HEK293 (cell line): ENCODE results near the gene ZNF532.
"Not testable (repeated sequence)": the region's sequence is repeated elsewhere in the genome, so short reads cannot be mapped to it uniquely, and the experiment has no call there.

ENCODE experiments used
- CTCF ChIA-PET: fragments of 350-600 bp; formaldehyde crosslinking; extraction: SDS; loops from one replicate; lab custom pipeline; 2021; ENCODE audit warnings: antibody characterized with exemption; lab: Yijun Ruan, JAX
- POLR2A ChIA-PET: fragments of 300-600 bp; formaldehyde crosslinking; extraction: SDS; loops from one replicate; lab custom pipeline; 2020; ENCODE audit warnings: antibody characterized with exemption, inconsistent platforms; lab: Yijun Ruan, JAX
- H3K27ac ChIP-seq: fragments of 200-500 bp; sonication (Bioruptor generic); 2 replicates; pipeline ENCODE4 v1.5.1; 2014; ENCODE audit warnings: low read depth, low read length, control low read depth, inconsistent platforms; ENCODE audit errors: extremely low read depth
- H3K36me3 ChIP-seq, 2 experiments: fragments of 200-500 bp in 1 of 2; sonication (Bioruptor generic) in 1 of 2; 1 replicate in 1 of 2; 2 replicates in 1 of 2; pipeline ENCODE4 v1.5.1; 2014 to 2017; ENCODE audit warnings: inconsistent platforms in 2 of 2, low read length in 2 of 2; ENCODE audit not compliant: control insufficient read depth in 2 of 2, insufficient read depth in 1 of 2
- H3K4me1 ChIP-seq: fragments of 200-500 bp; sonication (Bioruptor generic); 2 replicates; pipeline ENCODE4 v1.5.1; 2014; ENCODE audit warnings: mild to moderate bottlenecking, low read length, inconsistent platforms; ENCODE audit not compliant: control insufficient read depth, insufficient read depth
- H3K4me3 ChIP-seq: 2 replicates; pipeline ENCODE4 v1.5.1; 2011; ENCODE audit warnings: low read depth, mild to moderate bottlenecking, control low read depth, low read length, moderate library complexity
- H3K9me3 ChIP-seq: fragments of 200-500 bp; sonication (Bioruptor generic); 2 replicates; pipeline ENCODE4 v1.5.1; 2014; ENCODE audit warnings: low read depth, low read length, inconsistent platforms; ENCODE audit not compliant: control insufficient read depth, insufficient read depth
- ATF2 ChIP-seq: fragments of 450-650 bp; formaldehyde crosslinking; IDR thresholded peaks from 2 replicates; pipeline ENCODE4 v1.5.1; 2016; ENCODE audit warnings: missing biosample characterization, missing genetic modification characterization, low read depth
- EGR2 ChIP-seq: fragments of 450-650 bp; formaldehyde crosslinking; IDR thresholded peaks from 2 replicates; pipeline ENCODE4 v1.5.1; 2016; ENCODE audit warnings: low read depth, missing biosample characterization, missing genetic modification characterization
- GLI4 ChIP-seq: fragments of 450-650 bp; formaldehyde crosslinking; IDR thresholded peaks from 2 replicates; pipeline ENCODE4 v1.5.1; 2016; ENCODE audit warnings: missing biosample characterization, missing genetic modification characterization
- KLF16 ChIP-seq: fragments of 450-650 bp; formaldehyde crosslinking; IDR thresholded peaks from 2 replicates; pipeline ENCODE4 v1.5.1; 2017; ENCODE audit warnings: missing biosample characterization, missing genetic modification characterization
- PBX3 ChIP-seq: sonication (generic); formaldehyde crosslinking; IDR thresholded peaks from 2 replicates; pipeline ENCODE4 v1.8.1; 2022; ENCODE audit warnings: mild to moderate bottlenecking, moderate library complexity, missing genetic modification reagents
- PRDM10 ChIP-seq: fragments of 450-650 bp; formaldehyde crosslinking; IDR thresholded peaks from 2 replicates; pipeline ENCODE4 v1.5.1; 2016; ENCODE audit warnings: missing biosample characterization, missing genetic modification characterization
- PRDM2 ChIP-seq: fragments of 450-650 bp; formaldehyde crosslinking; IDR thresholded peaks from 2 replicates; pipeline ENCODE4 v1.5.1; 2016; ENCODE audit warnings: missing biosample characterization, missing genetic modification characterization, borderline replicate concordance
- ZFHX2 ChIP-seq: fragments of 450-650 bp; formaldehyde crosslinking; conservative IDR thresholded peaks from 2 replicates; pipeline ENCODE4 v1.5.1; 2016; ENCODE audit warnings: missing biosample characterization, missing genetic modification characterization
- ZNF214 ChIP-seq: fragments of 450-650 bp; formaldehyde crosslinking; IDR thresholded peaks from 2 replicates; pipeline ENCODE4 v1.5.1; 2017; ENCODE audit warnings: missing biosample characterization, mild to moderate bottlenecking, missing genetic modification characterization, borderline replicate concordance
- ZNF239 ChIP-seq: fragments of 450-650 bp; formaldehyde crosslinking; IDR thresholded peaks from 2 replicates; pipeline ENCODE4 v1.5.1; 2016; ENCODE audit warnings: missing biosample characterization, missing genetic modification characterization
- ZNF416 ChIP-seq: fragments of 450-650 bp; formaldehyde crosslinking; IDR thresholded peaks from 2 replicates; pipeline ENCODE4 v1.5.1; 2016; ENCODE audit warnings: missing biosample characterization, missing genetic modification characterization
- ZNF433 ChIP-seq: fragments of 450-650 bp; formaldehyde crosslinking; IDR thresholded peaks from 2 replicates; pipeline ENCODE4 v1.5.1; 2016; ENCODE audit warnings: missing biosample characterization, missing genetic modification characterization, low read depth
- ZNF624 ChIP-seq: fragments of 450-650 bp; formaldehyde crosslinking; IDR thresholded peaks from 2 replicates; pipeline ENCODE4 v1.5.1; 2017; ENCODE audit warnings: missing biosample characterization, missing genetic modification characterization
- ZNF626 ChIP-seq: fragments of 450-650 bp; sonication (Bioruptor Pico); formaldehyde crosslinking; IDR thresholded peaks from 2 replicates; pipeline ENCODE4 v1.5.1; 2018; ENCODE audit warnings: missing biosample characterization, missing genetic modification characterization, inconsistent platforms
- ZSCAN5A ChIP-seq: fragments of 450-650 bp; formaldehyde crosslinking; IDR thresholded peaks from 2 replicates; pipeline ENCODE4 v1.5.1; 2016; ENCODE audit warnings: missing biosample characterization, missing genetic modification characterization

ZNF532 gene

GRCh38 chr18:58829263-58829662 lies 35.4 kb upstream of the ZNF532 start (continued):
- TF ChIP-seq PRDM2 = no peak

- CTCF ChIA-PET, H3K27ac ChIP-seq, H3K9me3 ChIP-seq, H3K4me1 ChIP-seq, H3K36me3 ChIP-seq, H3K4me3 ChIP-seq, POLR2A ChIA-PET: not testable (repeated sequence)
- TF ChIP-seq EGR2 (peak; percentile 84), ZFHX2 (tag by site-specific recombination) (peak; percentile 83)
Measured at GRCh38 chr18:58829886-58830285, 34.8 kb upstream of the ZNF532 start.

- ChIA-PET CTCF (interaction anchor here (0.9 kb wide), 1 partner anchor 11 kb away, joined by 3 read pairs; no protein-coding TSS in a partner anchor), POLR2A (no interaction called here)
- TF ChIP-seq PBX3 (CRISPR knock-in tag) (no peak), PRDM10 (tag by site-specific recombination) (peak; percentile 61)
- no peak overlapping the region for H3K4me3 ChIP-seq
- no peaks in the 10 kb centered on the region for H3K36me3 ChIP-seq
- no peak overlapping the region for H3K27ac ChIP-seq
- H3K9me3 ChIP-seq = no peaks in the 10 kb centered on the region
- no peaks in the 10 kb centered on the region; the same call in 1 of the 2 replicates for H3K4me1 ChIP-seq
Measured at GRCh38 chr18:58831606-58832005, 33.1 kb upstream of the ZNF532 start.

- H3K9me3 ChIP-seq = no peaks in the 10 kb centered on the region
- ChIA-PET POLR2A (no interaction called here), CTCF (interaction anchor here (0.6 to 0.8 kb wide), 3 partner anchors 30 to 233 kb away, joined by 3 to 5 read pairs (median 4); no protein-coding TSS in a partner anchor)
- no peaks in the 10 kb centered on the region; the same call in 1 of the 2 replicates for H3K4me1 ChIP-seq
- no peaks in the 10 kb centered on the region for H3K36me3 ChIP-seq
- H3K4me3 ChIP-seq = no peak overlapping the region
- H3K27ac ChIP-seq = no peak overlapping the region
- TF ChIP-seq ZNF239 (tag by site-specific recombination) (no peak), ZSCAN5A (tag by site-specific recombination) (no peak), ZNF416 (tag by site-specific recombination) (no peak), ZNF626 (no peak), KLF16 (no peak), ZNF214 (tag by site-specific recombination) (no peak), ZNF624 (tag by site-specific recombination) (no peak), ATF2 (no peak), ZNF433 (no peak), GLI4 (tag by site-specific recombination) (no peak)
Measured at GRCh38 chr18:58838165-58838860, 26.4 kb upstream of the ZNF532 start.
